ENCODE measurements around the gene MKRN1.
"Not testable (repeated sequence)": the region's sequence is repeated elsewhere in the genome, so short reads cannot be mapped to it uniquely, and the experiment has no call there.

MKRN1 gene

GRCh38 chr7:140458201-140458600 lies 21.1 kb downstream of the MKRN1 start:
- DNase-seq, result no peak
- H3K9me3 Mint-ChIP-seq, result no peaks in the 10 kb centered on the region
- no peaks in the 10 kb centered on the region for H3K27me3 Mint-ChIP-seq
- H3K4me1 Mint-ChIP-seq, result peaks cover 20% of the 10 kb centered on the region
- no peak for ATAC-seq
- no peak overlapping the region for H3K4me3 Mint-ChIP-seq
- peak overlapping the region; percentile 53 for H3K27ac Mint-ChIP-seq
- H3K36me3 Mint-ChIP-seq (ENCODE audit: low read depth), result peaks cover 46% of the 10 kb centered on the region

- ATAC-seq (no peak), DNase-seq (no peak)
- no peaks in the 10 kb centered on the region for H3K27me3 Mint-ChIP-seq
- no peaks in the 10 kb centered on the region for H3K9me3 Mint-ChIP-seq
- H3K4me1 Mint-ChIP-seq, result peaks cover 20% of the 10 kb centered on the region
- H3K36me3 Mint-ChIP-seq (ENCODE audit: low read depth), result peaks cover 48% of the 10 kb centered on the region
- no peak overlapping the region for H3K4me3 Mint-ChIP-seq
- H3K27ac Mint-ChIP-seq, result no peak overlapping the region
These were observed 22.7 kb downstream of the MKRN1 start for GRCh38 chr7:140456551-140457051.

GRCh38 chr7:140455743-140456142 lies 23.6 kb downstream of the MKRN1 start:
- ATAC-seq, result no peak
- no peak for DNase-seq
- peaks cover 25% of the 10 kb centered on the region for H3K4me1 Mint-ChIP-seq
- no peak overlapping the region for H3K27ac Mint-ChIP-seq
- H3K9me3 Mint-ChIP-seq, result no peaks in the 10 kb centered on the region
- no peak overlapping the region for H3K4me3 Mint-ChIP-seq
- H3K27me3 Mint-ChIP-seq, result no peaks in the 10 kb centered on the region
- H3K36me3 Mint-ChIP-seq (ENCODE audit: low read depth), result peaks cover 45% of the 10 kb centered on the region

DNA sequence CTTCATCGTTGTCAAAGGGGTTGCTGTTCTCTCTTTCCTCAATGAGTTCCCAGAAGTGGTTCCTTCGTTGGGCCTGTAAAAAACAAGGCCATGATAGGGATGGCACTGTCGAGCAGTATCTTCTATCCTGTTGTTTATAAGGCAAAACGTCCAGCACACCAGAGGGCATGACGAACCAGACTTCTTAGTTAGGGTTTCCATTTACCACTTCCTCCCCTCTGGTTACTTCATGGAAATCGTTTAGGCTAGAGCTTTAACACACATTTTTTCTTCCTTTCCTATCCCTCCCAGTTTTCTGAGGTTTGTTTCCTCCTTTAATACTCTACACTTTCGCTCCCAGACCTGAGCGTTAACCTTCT lies 24.7 kb downstream of the MKRN1 start:
- Mint-ChIP-seq H3K4me3 (no peak overlapping the region), H3K36me3 (ENCODE audit: low read depth) (peaks cover 43% of the 10 kb centered on the region), H3K9me3 (no peaks in the 10 kb centered on the region), H3K27me3 (no peaks in the 10 kb centered on the region), H3K4me1 (peaks cover 33% of the 10 kb centered on the region), H3K27ac (peak overlapping the region; percentile 63)
- ATAC-seq (no peak), DNase-seq (no peak)

DNA sequence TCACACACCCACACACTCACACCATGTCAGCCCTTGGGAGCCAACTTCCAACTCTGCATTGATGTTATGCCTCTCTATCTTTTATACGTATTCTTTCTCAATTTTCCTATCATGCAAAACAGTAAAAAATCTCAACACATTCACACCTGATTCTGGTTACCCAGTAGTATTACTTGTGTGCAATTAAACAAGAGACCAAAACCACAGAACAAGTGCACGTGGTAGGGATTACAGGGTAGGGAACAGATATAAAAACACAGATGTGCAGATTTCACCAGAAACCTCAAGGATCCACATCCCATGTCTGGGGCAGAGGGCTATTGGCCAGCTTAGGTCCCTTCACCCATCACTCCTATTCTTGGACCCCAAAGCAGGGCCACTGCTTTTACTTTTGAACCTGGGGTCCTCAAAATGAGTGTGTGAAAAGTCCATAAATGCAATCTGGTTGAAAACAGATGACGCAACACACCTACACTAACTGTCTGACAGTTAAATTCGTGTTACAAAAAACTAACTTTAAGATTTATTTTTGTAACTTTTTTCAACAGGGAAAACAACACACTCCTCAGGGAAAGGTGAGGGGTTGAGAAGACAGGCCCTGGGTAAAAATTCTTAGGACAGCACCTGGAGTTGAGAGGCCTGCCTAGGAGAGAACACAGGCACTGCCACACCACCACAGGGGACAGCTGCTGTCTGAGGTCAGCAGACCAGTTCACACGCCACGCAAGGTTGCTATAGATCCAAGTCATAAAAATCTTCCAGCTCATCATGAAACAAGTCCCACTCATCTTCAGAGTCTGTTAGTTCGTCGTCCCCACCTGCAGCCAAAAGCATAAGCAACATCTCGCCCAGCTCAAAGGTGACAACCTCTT lies 25.3 kb downstream of the MKRN1 start:
- not testable (repeated sequence) for H3K27me3 Mint-ChIP-seq, ATAC-seq, H3K4me3 Mint-ChIP-seq, DNase-seq, H3K9me3 Mint-ChIP-seq
- Mint-ChIP-seq H3K4me1 (peaks cover 33% of the 10 kb centered on the region), H3K36me3 (ENCODE audit: low read depth) (peaks cover 39% of the 10 kb centered on the region), H3K27ac (peak overlapping the region; percentile 63)

- Mint-ChIP-seq H3K27me3 (no peaks in the 10 kb centered on the region), H3K27ac (no peak overlapping the region), H3K9me3 (no peaks in the 10 kb centered on the region), H3K4me3 (no peak overlapping the region), H3K4me1 (peaks cover 33% of the 10 kb centered on the region), H3K36me3 (ENCODE audit: low read depth) (peaks cover 34% of the 10 kb centered on the region)
- ATAC-seq (no peak), DNase-seq (no peak)
These were observed 26.0 kb downstream of the MKRN1 start for GRCh38 chr7:140453273-140453672.

- Mint-ChIP-seq H3K27ac (peak overlapping the region; percentile 18), H3K27me3 (no peaks in the 10 kb centered on the region), H3K36me3 (ENCODE audit: low read depth) (peaks cover 28% of the 10 kb centered on the region), H3K4me3 (no peak overlapping the region), H3K9me3 (no peaks in the 10 kb centered on the region), H3K4me1 (peaks cover 27% of the 10 kb centered on the region)
- ATAC-seq, result no peak
- no peak for DNase-seq
These were observed 27.6 kb downstream of the MKRN1 start for GRCh38 chr7:140451716-140452115.

DNA sequence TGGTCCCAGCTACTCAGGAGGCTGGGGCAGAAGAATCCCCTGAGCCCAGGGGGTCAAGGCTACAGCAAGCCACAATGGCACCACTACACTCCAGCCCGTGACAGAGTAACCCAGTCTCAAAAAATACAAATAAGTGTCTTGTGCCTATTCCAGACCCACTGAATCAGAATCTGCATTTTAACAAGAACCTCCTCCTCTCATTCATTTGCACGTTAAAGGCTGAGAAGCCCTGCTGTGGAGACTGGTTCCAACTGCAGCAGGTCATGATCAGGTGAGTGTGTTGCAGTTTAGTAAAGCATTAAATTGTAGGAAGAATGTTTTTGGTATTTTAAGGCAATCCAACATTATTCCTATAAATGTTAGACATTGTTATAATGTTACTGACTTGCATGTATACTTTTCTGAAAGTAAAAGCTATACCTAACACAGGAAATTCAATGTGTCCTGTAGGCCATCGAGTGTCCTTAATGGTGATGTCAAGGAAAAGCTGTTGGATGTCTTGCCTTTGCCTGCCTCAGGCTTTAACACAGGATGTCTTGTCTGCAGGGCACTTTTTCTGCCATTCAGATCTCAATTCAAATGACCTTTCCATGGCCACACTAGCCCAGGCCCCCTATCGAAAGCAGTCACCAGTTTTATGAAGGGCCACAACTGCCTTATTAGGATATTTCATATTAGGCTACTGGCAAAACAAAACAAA lies 30.4 kb downstream of the MKRN1 start:
- no peak for DNase-seq
- H3K27me3 Mint-ChIP-seq, result no peaks in the 10 kb centered on the region
- H3K4me1 Mint-ChIP-seq, result peaks cover 16% of the 10 kb centered on the region
- peaks cover 8% of the 10 kb centered on the region for H3K36me3 Mint-ChIP-seq (ENCODE audit: low read depth)
- no peak overlapping the region for H3K27ac Mint-ChIP-seq
- no peak for ATAC-seq
- no peaks in the 10 kb centered on the region for H3K9me3 Mint-ChIP-seq
- no peak overlapping the region for H3K4me3 Mint-ChIP-seq

DNA sequence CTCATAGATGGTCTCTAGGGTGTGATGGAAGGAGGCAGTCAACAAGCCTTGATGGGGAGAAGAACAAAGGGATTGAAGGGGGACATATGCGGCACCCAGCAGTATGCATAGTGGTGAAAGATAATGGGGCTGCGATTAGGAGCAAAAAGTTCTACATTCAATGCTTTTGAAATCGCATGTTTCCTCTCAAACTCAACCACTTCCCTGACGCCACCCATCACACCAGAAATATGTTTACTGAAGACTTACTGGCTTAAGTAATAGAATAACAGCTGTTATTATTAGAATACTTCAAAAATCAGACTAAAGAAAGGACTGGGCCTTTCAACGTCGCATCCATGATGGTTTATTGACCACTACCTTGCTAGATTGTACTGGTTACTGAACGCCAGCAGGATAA lies 31.5 kb downstream of the MKRN1 start:
- Mint-ChIP-seq H3K4me1 (peaks cover 16% of the 10 kb centered on the region), H3K27ac (no peak overlapping the region), H3K9me3 (no peaks in the 10 kb centered on the region), H3K27me3 (no peaks in the 10 kb centered on the region), H3K4me3 (no peak overlapping the region), H3K36me3 (ENCODE audit: low read depth) (peaks cover 3% of the 10 kb centered on the region)
- DNase-seq (no peak), ATAC-seq (no peak)

- Mint-ChIP-seq H3K27me3 (no peaks in the 10 kb centered on the region), H3K4me3 (no peak overlapping the region), H3K36me3 (ENCODE audit: low read depth) (no peaks in the 10 kb centered on the region), H3K4me1 (peaks cover 13% of the 10 kb centered on the region), H3K27ac (no peak overlapping the region), H3K9me3 (no peaks in the 10 kb centered on the region)
- ATAC-seq, result no peak
- DNase-seq, result no peak
These were observed 32.8 kb downstream of the MKRN1 start for GRCh38 chr7:140446467-140446866.

DNA sequence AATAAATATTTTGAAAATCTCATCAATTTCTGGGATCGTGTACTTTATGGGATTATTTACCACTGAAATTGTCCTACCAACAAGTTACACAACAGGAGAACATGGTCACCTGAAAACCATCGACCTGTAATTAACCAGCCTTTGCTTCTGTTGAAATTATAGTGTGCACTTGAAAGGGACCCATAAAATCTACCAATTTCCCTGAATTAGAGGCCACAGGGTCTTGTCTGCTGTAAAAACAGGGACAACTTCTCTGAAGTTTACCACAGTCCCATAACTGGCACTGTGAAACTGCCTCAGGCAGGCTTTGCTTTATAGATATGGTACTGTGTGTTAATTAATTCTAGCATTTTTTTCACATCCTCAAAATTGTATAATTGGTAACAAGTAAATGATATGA lies 37.8 kb downstream of the MKRN1 start:
- Mint-ChIP-seq H3K9me3 (no peaks in the 10 kb centered on the region), H3K36me3 (ENCODE audit: low read depth) (no peaks in the 10 kb centered on the region), H3K4me1 (peaks cover 7% of the 10 kb centered on the region), H3K27ac (no peak overlapping the region), H3K4me3 (no peak overlapping the region), H3K27me3 (peaks cover 1% of the 10 kb centered on the region)
- ATAC-seq (no peak), DNase-seq (no peak)

DNA sequence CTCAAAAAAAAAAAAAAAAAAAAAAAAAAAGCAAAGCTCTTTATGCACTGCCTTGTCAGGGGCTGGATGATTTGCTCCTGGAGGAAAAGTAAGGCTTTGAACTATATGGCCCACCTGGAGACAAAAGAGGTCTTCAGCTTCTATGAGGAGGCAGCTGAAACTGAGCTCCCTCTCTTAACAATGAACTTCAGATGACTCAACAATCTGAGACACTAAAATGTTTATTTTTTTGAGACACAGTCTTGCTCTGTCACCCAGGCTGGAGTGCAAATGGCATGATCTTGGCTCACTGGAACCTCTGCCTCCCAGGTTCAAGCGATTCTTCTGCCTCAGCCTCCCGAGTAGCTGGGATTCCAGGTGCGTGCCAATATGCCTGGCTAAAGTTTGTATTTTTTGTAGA lies 38.7 kb downstream of the MKRN1 start:
- H3K27ac Mint-ChIP-seq, result no peak overlapping the region
- ATAC-seq, result no peak
- DNase-seq, result no peak
- H3K27me3 Mint-ChIP-seq, result peaks cover 1% of the 10 kb centered on the region
- H3K36me3 Mint-ChIP-seq (ENCODE audit: low read depth), result no peaks in the 10 kb centered on the region
- H3K4me1 Mint-ChIP-seq, result peaks cover 7% of the 10 kb centered on the region
- no peaks in the 10 kb centered on the region for H3K9me3 Mint-ChIP-seq
- no peak overlapping the region for H3K4me3 Mint-ChIP-seq

GRCh38 chr7:140439359-140439758 lies 39.9 kb downstream of the MKRN1 start:
- no peaks in the 10 kb centered on the region for H3K9me3 Mint-ChIP-seq
- DNase-seq, result no peak
- peak; percentile 76 for ATAC-seq
- peaks cover 7% of the 10 kb centered on the region for H3K4me1 Mint-ChIP-seq
- H3K27me3 Mint-ChIP-seq, result peaks cover 3% of the 10 kb centered on the region
- no peak overlapping the region for H3K27ac Mint-ChIP-seq
- H3K36me3 Mint-ChIP-seq (ENCODE audit: low read depth), result no peaks in the 10 kb centered on the region
- no peak overlapping the region for H3K4me3 Mint-ChIP-seq

GRCh38 chr7:140435252-140435895 lies 43.9 kb downstream of the MKRN1 start:
- DNase-seq (no peak), ATAC-seq (no peak)
- H3K4me1 Mint-ChIP-seq, result peaks cover 7% of the 10 kb centered on the region
- H3K27me3 Mint-ChIP-seq, result peaks cover 4% of the 10 kb centered on the region
- no peak overlapping the region for H3K4me3 Mint-ChIP-seq
- no peak overlapping the region for H3K27ac Mint-ChIP-seq
- no peaks in the 10 kb centered on the region for H3K36me3 Mint-ChIP-seq (ENCODE audit: low read depth)
- H3K9me3 Mint-ChIP-seq, result no peaks in the 10 kb centered on the region

DNA sequence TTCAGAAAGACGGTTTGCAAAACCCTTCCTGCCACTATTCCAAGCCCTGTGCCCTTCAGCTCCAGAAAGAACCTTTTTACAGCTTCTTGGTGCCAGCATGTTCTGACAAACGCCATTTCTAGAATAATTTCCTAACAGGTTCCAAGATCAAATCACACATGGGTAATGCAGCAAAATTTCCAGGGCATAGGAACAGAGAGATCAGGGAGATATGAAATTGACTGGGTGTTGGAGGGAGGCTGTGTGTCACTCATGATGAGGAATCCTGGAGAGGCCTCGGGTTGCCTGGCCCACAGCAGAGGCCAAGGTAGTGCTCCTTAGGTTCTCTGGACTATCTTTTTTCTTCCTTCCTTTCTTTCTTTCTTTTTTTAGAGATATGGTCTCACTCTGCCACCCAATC lies 45.9 kb downstream of the MKRN1 start:
- H3K27me3 Mint-ChIP-seq, result peaks cover 3% of the 10 kb centered on the region
- H3K9me3 Mint-ChIP-seq, result no peaks in the 10 kb centered on the region
- no peak overlapping the region for H3K27ac Mint-ChIP-seq

More for the DNA sequence above, 45.9 kb downstream of the MKRN1 start:
- Mint-ChIP-seq H3K4me3 (no peak overlapping the region), H3K36me3 (ENCODE audit: low read depth) (no peaks in the 10 kb centered on the region), H3K4me1 (no peaks in the 10 kb centered on the region)
- no peak for ATAC-seq
- no peak for DNase-seq

Measured in activated naive CD8-positive, alpha-beta T cell treated with anti-CD3 and anti-CD28 coated beads, Interleukin-2, amount 50 U/mL, for 24 hours (primary cell).